WI38 (cell line): ENCODE measurements around the gene MAPK8IP2.
"Not testable (repeated sequence)": the region's sequence is repeated elsewhere in the genome, so short reads cannot be mapped to it uniquely, and the experiment has no call there.

Experiments
- H3K4me3 ChIP-seq: 2 replicates; pipeline ENCODE4 v1.5.1; 2011; ENCODE audit warnings: low read depth, mild to moderate bottlenecking, control low read depth, low read length
- CTCF ChIP-seq: IDR thresholded peaks from 2 replicates; pipeline ENCODE4 v1.5.1; 2012; ENCODE audit warnings: low read depth, mild to moderate bottlenecking, control low read depth, low read length

MAPK8IP2 gene

GRCh38 chr22:50633086-50633485, 32.5 kb downstream of the MAPK8IP2 start:
- no peak overlapping the region for H3K4me3 ChIP-seq
- no peak for TF ChIP-seq CTCF

GRCh38 chr22:50633771-50634170, 33.2 kb downstream of the MAPK8IP2 start:
- TF ChIP-seq CTCF, result no peak
- no peak overlapping the region for H3K4me3 ChIP-seq

GRCh38 chr22:50635591-50635990, 35.0 kb downstream of the MAPK8IP2 start:
- no peak for TF ChIP-seq CTCF
- H3K4me3 ChIP-seq, result no peak overlapping the region

GRCh38 chr22:50640296-50640695, 39.7 kb downstream of the MAPK8IP2 start:
- not testable (repeated sequence) for H3K4me3 ChIP-seq

GRCh38 chr22:50640857-50641647, 40.5 kb downstream of the MAPK8IP2 start:
- TF ChIP-seq CTCF, result no peak
- H3K4me3 ChIP-seq, result no peak overlapping the region

GRCh38 chr22:50641696-50642607, 41.4 kb downstream of the MAPK8IP2 start:
- H3K4me3 ChIP-seq, result no peak overlapping the region
- no peak for TF ChIP-seq CTCF

- H3K4me3 ChIP-seq, result not testable (repeated sequence)
These were observed 42.6 kb downstream of the MAPK8IP2 start for GRCh38 chr22:50643021-50643820.

GRCh38 chr22:50643821-50644101, 43.2 kb downstream of the MAPK8IP2 start:
- H3K4me3 ChIP-seq, result not testable (repeated sequence)
